ENCODE results near the gene GPI. TPM values are rescaled to one million over a fixed set of nuclear protein-coding genes. Genes with fewer than 3 reads are reported as not detected.
"Not testable (repeated sequence)": the region's sequence is repeated elsewhere in the genome, so short reads cannot be mapped to it uniquely, and the experiment has no call there.

Gene GPI
- total RNA-seq, 4 donors from 2014 or later, result 99.9 to 336 (median 265) TPM

DNA sequence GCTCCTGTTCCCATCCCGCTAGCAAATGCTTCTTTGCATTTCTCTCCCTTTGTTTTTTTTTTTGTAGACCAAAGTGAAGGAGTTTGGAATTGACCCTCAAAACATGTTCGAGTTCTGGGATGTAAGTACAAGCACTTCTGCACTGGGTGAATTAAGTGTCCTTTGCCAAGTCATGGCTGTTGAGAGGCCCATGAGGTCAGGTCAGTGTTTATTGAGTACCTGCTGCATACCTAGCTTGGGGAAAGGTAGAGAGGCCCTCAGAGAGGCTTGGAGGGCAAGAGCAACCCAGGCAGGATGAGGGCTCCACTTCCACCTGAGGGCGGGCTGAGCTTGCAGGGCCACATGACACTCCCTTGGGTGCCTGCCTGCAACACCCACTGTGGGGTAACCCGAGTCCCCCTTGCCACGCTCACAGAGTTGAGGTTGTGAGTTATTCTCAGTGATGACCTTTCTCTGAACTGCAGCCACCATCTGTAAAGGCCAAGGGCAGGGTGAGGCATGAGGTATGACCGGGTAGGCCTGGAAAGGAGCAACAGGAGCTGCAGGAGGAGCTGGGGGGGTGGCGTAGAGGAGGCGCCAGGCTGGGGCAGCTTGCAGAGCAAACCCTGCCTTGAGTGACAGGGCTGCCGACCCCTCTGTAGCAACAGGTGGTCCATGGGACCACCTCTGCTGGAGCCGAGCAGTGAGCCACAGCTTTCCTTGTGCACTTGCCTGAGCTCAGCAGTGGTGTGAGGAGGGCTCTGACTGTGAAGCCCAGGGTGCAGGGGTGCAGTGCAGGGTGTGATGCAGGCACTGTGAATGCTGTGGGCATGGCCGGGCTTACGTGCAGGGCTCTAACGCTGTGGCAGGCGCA, 16.6 kb downstream of the GPI start:
- Histone ChIP-seq H3K9me3 (no peaks in the 10 kb centered on the region), H3K27ac (no peak overlapping the region), H3K27me3 (no peaks in the 10 kb centered on the region), H3K4me3 (no peak overlapping the region), H3K4me1 (no peaks in the 10 kb centered on the region), H3K36me3 (peaks cover 55 to 100% (median 62%) of the 10 kb centered on the region in 3 donors)
- WGBS, 2 donors, result 93 to 94% methylated on average over 5 to 8 of the region's 14 CpGs
- TF ChIP-seq, protein P1, sequence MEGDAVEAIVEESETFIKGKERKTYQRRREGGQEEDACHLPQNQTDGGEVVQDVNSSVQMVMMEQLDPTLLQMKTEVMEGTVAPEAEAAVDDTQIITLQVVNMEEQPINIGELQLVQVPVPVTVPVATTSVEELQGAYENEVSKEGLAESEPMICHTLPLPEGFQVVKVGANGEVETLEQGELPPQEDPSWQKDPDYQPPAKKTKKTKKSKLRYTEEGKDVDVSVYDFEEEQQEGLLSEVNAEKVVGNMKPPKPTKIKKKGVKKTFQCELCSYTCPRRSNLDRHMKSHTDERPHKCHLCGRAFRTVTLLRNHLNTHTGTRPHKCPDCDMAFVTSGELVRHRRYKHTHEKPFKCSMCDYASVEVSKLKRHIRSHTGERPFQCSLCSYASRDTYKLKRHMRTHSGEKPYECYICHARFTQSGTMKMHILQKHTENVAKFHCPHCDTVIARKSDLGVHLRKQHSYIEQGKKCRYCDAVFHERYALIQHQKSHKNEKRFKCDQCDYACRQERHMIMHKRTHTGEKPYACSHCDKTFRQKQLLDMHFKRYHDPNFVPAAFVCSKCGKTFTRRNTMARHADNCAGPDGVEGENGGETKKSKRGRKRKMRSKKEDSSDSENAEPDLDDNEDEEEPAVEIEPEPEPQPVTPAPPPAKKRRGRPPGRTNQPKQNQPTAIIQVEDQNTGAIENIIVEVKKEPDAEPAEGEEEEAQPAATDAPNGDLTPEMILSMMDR (IDR thresholded peaks at IDR 0.05), result no peak
- TF ChIP-seq POLR2A (IDR thresholded peaks at IDR 0.05), result no peak
- DNase-seq, result no peak
- intact Hi-C loops (cut with DNase I), result no loop called here

DNA sequence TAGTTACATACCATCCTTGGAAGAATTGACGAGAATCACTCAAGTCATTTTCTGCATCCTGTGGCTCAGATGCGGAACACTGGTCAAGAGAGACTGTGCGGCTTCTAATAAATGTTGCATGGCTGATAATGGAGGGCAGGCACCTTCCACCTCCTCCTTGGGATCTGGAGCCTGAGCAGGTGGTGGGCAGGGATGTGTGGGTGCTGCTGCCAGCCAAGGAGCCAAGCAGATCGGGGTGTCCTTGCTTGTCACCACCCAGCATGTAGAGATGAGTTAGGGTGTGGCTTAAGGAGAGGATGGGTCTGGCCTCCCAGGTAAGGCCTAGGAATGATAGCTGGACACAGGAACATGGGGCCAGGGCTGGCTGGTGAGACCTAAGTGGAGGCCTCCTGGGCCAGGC, 17.5 kb downstream of the GPI start:
- Histone ChIP-seq H3K4me1 (no peaks in the 10 kb centered on the region), H3K4me3 (no peak overlapping the region), H3K27ac (no peak overlapping the region), H3K9me3 (no peaks in the 10 kb centered on the region), H3K36me3 (peaks cover 55 to 100% (median 65%) of the 10 kb centered on the region in 3 donors), H3K27me3 (no peaks in the 10 kb centered on the region)
- intact Hi-C loops (cut with DNase I), result no loop called here
- no peak for DNase-seq
- WGBS, 2 donors, result 80 to 100% methylated on average over 1 to 2 of the region's 4 CpGs
- TF ChIP-seq, protein P1 (IDR thresholded peaks at IDR 0.05), result no peak
- TF ChIP-seq POLR2A (IDR thresholded peaks at IDR 0.05), result no peak

DNA sequence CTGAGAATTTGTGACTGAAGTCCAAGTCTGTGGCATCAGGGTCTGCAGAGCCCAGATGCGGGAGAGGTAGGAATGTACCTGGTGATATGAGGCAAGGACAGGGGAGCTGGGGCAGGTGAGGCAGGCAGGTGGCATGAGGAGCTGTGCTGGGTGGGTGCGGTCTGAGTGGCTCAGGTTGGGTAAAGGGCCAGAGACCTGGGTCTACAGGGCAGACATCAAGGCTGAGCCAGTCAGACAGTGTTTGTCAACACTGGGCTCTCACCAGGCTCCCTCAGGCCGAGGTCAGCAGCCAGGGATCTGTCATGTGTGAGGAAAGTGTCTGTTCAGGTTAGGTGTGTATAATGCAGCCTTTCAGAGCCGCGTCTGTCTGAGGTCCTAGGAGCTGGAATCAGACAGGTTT, 18.6 kb downstream of the GPI start:
- Histone ChIP-seq H3K27ac (no peak overlapping the region), H3K4me3 (no peak overlapping the region), H3K4me1 (no peaks in the 10 kb centered on the region), H3K36me3 (peaks cover 45 to 100% (median 56%) of the 10 kb centered on the region in 3 donors), H3K27me3 (no peaks in the 10 kb centered on the region), H3K9me3 (no peaks in the 10 kb centered on the region)
- no peak for DNase-seq
- TF ChIP-seq, protein P1 (IDR thresholded peaks at IDR 0.05), result no peak
- TF ChIP-seq POLR2A (IDR thresholded peaks at IDR 0.05), result no peak
- 81 to 91% methylated on average over 5 of the region's 5 CpGs for WGBS, 2 donors
- intact Hi-C loops (cut with DNase I), result no loop called here

DNA sequence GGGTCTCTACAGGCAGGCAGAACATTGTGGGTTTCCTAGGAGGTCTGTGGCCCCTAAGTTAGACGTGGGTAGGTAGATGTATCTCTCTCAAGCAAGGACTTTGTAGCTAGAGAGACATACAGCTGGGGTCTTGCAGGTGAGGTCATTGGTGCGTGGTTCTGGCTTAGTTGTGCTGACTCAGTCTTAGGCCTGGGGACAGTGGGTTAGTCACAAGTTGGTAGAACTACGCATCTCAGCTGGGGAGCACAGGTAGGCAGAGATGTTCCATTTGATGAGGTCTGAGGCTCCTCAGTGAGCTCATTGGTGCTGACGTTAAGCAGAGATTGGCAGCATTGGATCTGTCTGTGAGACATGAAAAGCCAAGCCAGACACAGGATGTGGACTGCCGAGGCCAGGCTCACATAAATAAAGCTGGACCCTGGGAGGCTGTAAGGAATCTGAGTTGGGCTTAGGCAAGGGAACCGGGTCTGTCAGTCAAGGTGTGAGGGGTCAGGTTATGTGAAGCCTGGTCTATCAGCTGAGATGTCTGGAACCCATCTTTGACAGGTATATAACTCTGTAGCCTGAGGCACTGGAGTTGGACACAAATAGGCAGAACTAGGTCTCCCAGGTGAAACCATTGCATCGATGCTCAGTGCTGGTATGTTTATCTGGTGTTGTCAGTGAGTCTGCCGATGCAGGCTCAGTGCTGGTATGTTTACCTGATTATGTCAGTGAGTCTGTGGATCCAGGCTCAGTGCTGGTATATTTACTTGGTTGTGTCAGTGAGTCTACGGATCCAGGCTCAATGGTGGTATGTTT, 21.8 kb downstream of the GPI start:
- no peak for DNase-seq
- intact Hi-C loops (cut with DNase I), result no loop called here
- 90 to 98% methylated on average over 7 to 9 of the region's 9 CpGs for WGBS, 2 donors
- no peaks in the 10 kb centered on the region for H3K9me3 ChIP-seq
- TF ChIP-seq, protein P1 (IDR thresholded peaks at IDR 0.05), result no peak
- peaks cover 22 to 100% (median 47%) of the 10 kb centered on the region in 3 donors for H3K36me3 ChIP-seq
- H3K4me1 ChIP-seq, result no peaks in the 10 kb centered on the region
- no peaks in the 10 kb centered on the region for H3K27me3 ChIP-seq
- H3K27ac ChIP-seq, result no peak overlapping the region
- no peak overlapping the region for H3K4me3 ChIP-seq

DNA sequence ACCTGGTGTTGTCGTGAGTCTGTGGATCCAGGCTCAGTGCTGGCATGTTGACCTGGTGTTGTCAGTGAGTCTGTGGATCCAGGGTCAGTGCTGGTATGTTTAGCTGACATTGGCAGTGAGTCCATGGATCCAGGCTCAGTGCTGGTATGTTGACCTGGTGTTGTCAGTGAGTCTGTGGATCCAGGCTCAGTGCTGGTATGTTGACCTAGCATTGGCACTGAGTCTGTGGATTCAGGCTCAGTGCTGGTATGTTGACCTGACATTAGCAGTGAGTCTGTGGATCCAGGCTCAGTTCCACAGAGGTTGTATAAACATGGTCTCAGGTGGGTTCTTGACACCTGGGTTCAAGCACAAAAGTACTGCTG, 22.4 kb downstream of the GPI start:
- TF ChIP-seq, protein P1 (IDR thresholded peaks at IDR 0.05), result no peak
- no peak for TF ChIP-seq POLR2A (IDR thresholded peaks at IDR 0.05)
- intact Hi-C loops (cut with DNase I), result no loop called here
- no peak for DNase-seq
- H3K27ac ChIP-seq, result no peak overlapping the region
- H3K9me3 ChIP-seq, result no peaks in the 10 kb centered on the region
- no peaks in the 10 kb centered on the region for H3K27me3 ChIP-seq
- H3K36me3 ChIP-seq, result peaks cover 22 to 100% (median 41%) of the 10 kb centered on the region in 3 donors
- 100% methylated on average over 1 of the region's 1 CpG; no CpG with 5 or more reads in 1 of the 2 donors for WGBS, 2 donors
- H3K4me1 ChIP-seq, result no peaks in the 10 kb centered on the region
- H3K4me3 ChIP-seq, result no peak overlapping the region

DNA sequence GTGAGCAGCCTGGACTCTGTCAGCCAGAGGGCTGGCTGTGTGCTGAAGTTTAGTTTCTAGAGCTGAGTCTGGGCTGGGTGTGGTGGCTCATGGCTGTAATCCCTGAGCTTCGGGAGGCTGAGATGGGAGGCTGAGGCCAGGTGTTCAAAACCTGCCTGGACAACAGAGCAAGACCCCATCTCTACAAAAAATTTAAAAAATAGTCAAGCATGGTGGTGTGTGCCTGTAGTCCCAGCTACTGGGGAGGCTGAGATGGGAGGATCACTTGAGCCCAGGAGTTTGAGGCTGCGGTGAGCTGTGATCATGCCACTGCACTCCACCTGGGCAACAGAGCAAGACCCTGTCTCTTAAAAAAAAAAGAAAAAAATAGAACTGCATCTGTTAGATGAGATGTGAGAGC, 23.7 kb downstream of the GPI start:
- H3K4me1 ChIP-seq; intact Hi-C loops (cut with DNase I); DNase-seq; H3K27ac ChIP-seq; H3K27me3 ChIP-seq; H3K4me3 ChIP-seq; H3K9me3 ChIP-seq: not testable (repeated sequence)
- 96 to 100% methylated on average over 2 of the region's 2 CpGs for WGBS, 2 donors
- H3K36me3 ChIP-seq, result peaks cover 11 to 100% (median 31%) of the 10 kb centered on the region in 3 donors

Measured in esophagus squamous epithelium (tissue), 5 donors.